Measurements from ENCODE around the gene MPG. TPM values are rescaled to one million over a fixed set of nuclear protein-coding genes. Genes with fewer than 3 reads are reported as not detected.
A peak's percentile ranks its signal among the peaks of the same experiment; 100 is the strongest.

The MPG gene
- total RNA-seq, 1 experiment from 2014 or later: 86.2 TPM

- Histone ChIP-seq H3K79me2 (ENCODE audit: low read depth) (0 out of 2 replicates have a peak, but pooled peaks cover 1% of the 10 kb centered on the region), H3K36me3 (ENCODE audit: low read depth) (no peaks in the 10 kb centered on the region), H3K4me1 (replicated peaks; ENCODE audit: insufficient read depth) (peaks cover 2% of the 10 kb centered on the region; the same call in 1 of the 2 replicates), H3K4me2 (no peak overlapping the region), H3K9me2 (ENCODE audit: insufficient read depth) (no peaks in the 10 kb centered on the region), H3K4me3 (no peak overlapping the region), H4K20me1 (ENCODE audit: insufficient read depth) (peaks cover 8% of the 10 kb centered on the region), H3F3A (ENCODE audit: insufficient read depth, low read depth) (no peaks in the 10 kb centered on the region), H2AFZ (no peak overlapping the region), H3K9me3 (ENCODE audit: insufficient read depth, low read depth) (no peaks in the 10 kb centered on the region), H3K27ac (no peak overlapping the region), H3K27me3 (ENCODE audit: insufficient read depth, low read depth) (no peaks in the 10 kb centered on the region)
- TF ChIP-seq EZH2 (IDR thresholded peaks at IDR 0.05; ENCODE audit: low read depth) (no peak), CTCF (conservative IDR thresholded peaks at IDR 0.05) (no peak)
- ChIA-PET POLR2A (ENCODE audit: unreplicated experiment) (no interaction called here), CTCF (interaction anchor here (0.5 to 2.3 kb wide), 3 partner anchors 32 to 288 kb away, joined by 4 to 14 read pairs (median 13); partner anchors contain the start of gene AXIN1)
- intact Hi-C loops (cut with micrococcal nuclease; ENCODE audit: unreplicated experiment): loop anchor here (1.0 kb wide), 1 partner anchor 32 kb away; no protein-coding TSS in a partner anchor
- no TSS peak for BruUV-seq (replicated peaks)
- DNase-seq: no peak
Observed at GRCh38 chr16:64914-65255, 13.1 kb upstream of the MPG start.

GRCh38 chr16:65745-66144 lies 12.3 kb upstream of the MPG start:
- Histone ChIP-seq H3K4me2 (no peak overlapping the region), H2AFZ (no peak overlapping the region), H3K27me3 (ENCODE audit: insufficient read depth, low read depth) (no peaks in the 10 kb centered on the region), H3F3A (ENCODE audit: insufficient read depth, low read depth) (no peaks in the 10 kb centered on the region), H3K79me2 (ENCODE audit: low read depth) (peaks cover 3% of the 10 kb centered on the region; the same call in 1 of the 2 replicates), H3K4me1 (replicated peaks; ENCODE audit: insufficient read depth) (peaks cover 10% of the 10 kb centered on the region), H3K27ac (no peak overlapping the region), H3K9me2 (ENCODE audit: insufficient read depth) (no peaks in the 10 kb centered on the region), H3K36me3 (ENCODE audit: low read depth) (no peaks in the 10 kb centered on the region), H3K9me3 (ENCODE audit: insufficient read depth, low read depth) (no peaks in the 10 kb centered on the region), H4K20me1 (ENCODE audit: insufficient read depth) (peaks cover 8% of the 10 kb centered on the region), H3K4me3 (no peak overlapping the region)
- BruUV-seq (replicated peaks): no TSS peak
- DNase-seq: peak; percentile 52 to 89
- ChIA-PET POLR2A (ENCODE audit: unreplicated experiment) (no interaction called here), CTCF (interaction anchor here (0.5 to 2.3 kb wide), 7 partner anchors 11 to 297 kb away, joined by 3 to 14 read pairs (median 4); partner anchors contain the start of genes POLR3K and SNRNP25)
- intact Hi-C loops (cut with micrococcal nuclease; ENCODE audit: unreplicated experiment): loop anchor here (1.0 kb wide), 1 partner anchor 32 kb away; no protein-coding TSS in a partner anchor
- no peak for TF ChIP-seq EZH2 (IDR thresholded peaks at IDR 0.05; ENCODE audit: low read depth)
- peak; percentile 92 for TF ChIP-seq CTCF (conservative IDR thresholded peaks at IDR 0.05)

GRCh38 chr16:66309-67182 lies 11.5 kb upstream of the MPG start:
- TF ChIP-seq CTCF (conservative IDR thresholded peaks at IDR 0.05): no peak
- no peak for TF ChIP-seq EZH2 (IDR thresholded peaks at IDR 0.05; ENCODE audit: low read depth)
- H2AFZ ChIP-seq: no peak overlapping the region
- no peak overlapping the region for H3K27ac ChIP-seq
- H3K36me3 ChIP-seq (ENCODE audit: low read depth): no peaks in the 10 kb centered on the region
- no peaks in the 10 kb centered on the region for H3F3A ChIP-seq (ENCODE audit: insufficient read depth, low read depth)
- ChIA-PET CTCF (interaction anchor here (0.5 to 2.3 kb wide), 8 partner anchors 10 to 296 kb away, joined by 3 to 14 read pairs (median 4); partner anchors contain the start of genes AXIN1, MPG, POLR3K and SNRNP25), POLR2A (ENCODE audit: unreplicated experiment) (interaction anchor here (0.6 kb wide), 2 partner anchors 162 to 286 kb away, joined by 3 to 4 read pairs; no protein-coding TSS in a partner anchor)
- DNase-seq: no peak
- no peaks in the 10 kb centered on the region for H3K9me2 ChIP-seq (ENCODE audit: insufficient read depth)
- peaks cover 16% of the 10 kb centered on the region for H3K4me1 ChIP-seq (replicated peaks; ENCODE audit: insufficient read depth)
- BruUV-seq (replicated peaks): no TSS peak
- peaks cover 8% of the 10 kb centered on the region for H4K20me1 ChIP-seq (ENCODE audit: insufficient read depth)
- H3K9me3 ChIP-seq (ENCODE audit: insufficient read depth, low read depth): no peaks in the 10 kb centered on the region
- H3K4me2 ChIP-seq: no peak overlapping the region
- no peaks in the 10 kb centered on the region for H3K27me3 ChIP-seq (ENCODE audit: insufficient read depth, low read depth)
- intact Hi-C loops (cut with micrococcal nuclease; ENCODE audit: unreplicated experiment): no loop called here
- H3K79me2 ChIP-seq (ENCODE audit: low read depth): peaks cover 3% of the 10 kb centered on the region; the same call in 1 of the 2 replicates
- no peak overlapping the region for H3K4me3 ChIP-seq

All from PC-9 (cell line).